Stimulated activated CD8-positive, alpha-beta memory T cell treated with anti-CD3 and anti-CD28 coated beads, Interleukin-4, amount 100 ng/mL, for 4 hours (primary cell): ENCODE results near the gene ADD3.
"Not testable (repeated sequence)": the region's sequence is repeated elsewhere in the genome, so short reads cannot be mapped to it uniquely, and the experiment has no call there.

Experiments
- DNase-seq, 2 donors: peaks; one replicate each; pipeline ENCODE4 v3.0.0-alpha.2; 2020; ENCODE audit warnings: low read depth in 2 of 2, low spot score in 1 of 2

The ADD3 gene

GRCh38 chr10:110032801-110033700 is 25.3 kb downstream of the ADD3 start:
- no peak for DNase-seq

GRCh38 chr10:110033701-110034235 is 26.0 kb downstream of the ADD3 start:
- DNase-seq: no peak

- no peak for DNase-seq
Observed at GRCh38 chr10:110034596-110034995, 26.8 kb downstream of the ADD3 start.

- DNase-seq: no peak
Observed at GRCh38 chr10:110035070-110035921, 27.5 kb downstream of the ADD3 start.

- DNase-seq: no peak
Observed at GRCh38 chr10:110036640-110037039, 28.9 kb downstream of the ADD3 start.

GRCh38 chr10:110039254-110039653 is 31.5 kb downstream of the ADD3 start:
- no peak for DNase-seq

- DNase-seq: no peak
Observed at GRCh38 chr10:110040108-110040507, 32.3 kb downstream of the ADD3 start.

- DNase-seq: no peak
Observed at GRCh38 chr10:110040767-110041478, 33.1 kb downstream of the ADD3 start.

GRCh38 chr10:110041479-110041829 is 33.7 kb downstream of the ADD3 start:
- no peak for DNase-seq

- no peak for DNase-seq
Observed at GRCh38 chr10:110042181-110042580, 34.4 kb downstream of the ADD3 start.

GRCh38 chr10:110042891-110043290 is 35.1 kb downstream of the ADD3 start:
- DNase-seq: no peak

GRCh38 chr10:110044681-110045080 is 36.9 kb downstream of the ADD3 start:
- DNase-seq: no peak

GRCh38 chr10:110045772-110046171 is 38.0 kb downstream of the ADD3 start:
- DNase-seq: no peak

GRCh38 chr10:110048145-110048544 is 40.4 kb downstream of the ADD3 start:
- DNase-seq: not testable (repeated sequence)

GRCh38 chr10:110048781-110049180 is 41.0 kb downstream of the ADD3 start:
- DNase-seq: no peak

GRCh38 chr10:110049889-110050591 is 42.3 kb downstream of the ADD3 start:
- DNase-seq: not testable (repeated sequence)

GRCh38 chr10:110051487-110051886 is 43.7 kb downstream of the ADD3 start:
- DNase-seq: no peak

GRCh38 chr10:110052916-110053315 is 45.1 kb downstream of the ADD3 start:
- no peak for DNase-seq

- no peak for DNase-seq
Observed at GRCh38 chr10:110056822-110057221, 49.0 kb downstream of the ADD3 start.

GRCh38 chr10:110057456-110057855 is 49.7 kb downstream of the ADD3 start:
- DNase-seq: no peak

GRCh38 chr10:110058212-110058611 is 50.4 kb downstream of the ADD3 start:
- no peak for DNase-seq
